Astrocyte (in vitro differentiated cells and primary cell): ENCODE results near the gene CCSER2.

Source experiments
- CTCF ChIP-seq: IDR thresholded peaks from 2 replicates; pipeline ENCODE4 v1.5.1; 2011; ENCODE audit warnings: low read depth, mild to moderate bottlenecking, inconsistent platforms, low read length, moderate library complexity; ENCODE audit not compliant: insufficient read depth
- EZH2 ChIP-seq: IDR thresholded peaks from 2 replicates; pipeline ENCODE4 v1.6.1; 2012; ENCODE audit warnings: mild to moderate bottlenecking, low read length, inconsistent platforms; ENCODE audit not compliant: insufficient read depth

- TF ChIP-seq EZH2 = no peak
- no peak for TF ChIP-seq CTCF
Measured at GRCh38 chr10:84552478-84552877, 224.1 kb downstream of the CCSER2 start.
